ENCODE data around the gene BTBD6.

- TF ChIP-seq, protein P1, sequence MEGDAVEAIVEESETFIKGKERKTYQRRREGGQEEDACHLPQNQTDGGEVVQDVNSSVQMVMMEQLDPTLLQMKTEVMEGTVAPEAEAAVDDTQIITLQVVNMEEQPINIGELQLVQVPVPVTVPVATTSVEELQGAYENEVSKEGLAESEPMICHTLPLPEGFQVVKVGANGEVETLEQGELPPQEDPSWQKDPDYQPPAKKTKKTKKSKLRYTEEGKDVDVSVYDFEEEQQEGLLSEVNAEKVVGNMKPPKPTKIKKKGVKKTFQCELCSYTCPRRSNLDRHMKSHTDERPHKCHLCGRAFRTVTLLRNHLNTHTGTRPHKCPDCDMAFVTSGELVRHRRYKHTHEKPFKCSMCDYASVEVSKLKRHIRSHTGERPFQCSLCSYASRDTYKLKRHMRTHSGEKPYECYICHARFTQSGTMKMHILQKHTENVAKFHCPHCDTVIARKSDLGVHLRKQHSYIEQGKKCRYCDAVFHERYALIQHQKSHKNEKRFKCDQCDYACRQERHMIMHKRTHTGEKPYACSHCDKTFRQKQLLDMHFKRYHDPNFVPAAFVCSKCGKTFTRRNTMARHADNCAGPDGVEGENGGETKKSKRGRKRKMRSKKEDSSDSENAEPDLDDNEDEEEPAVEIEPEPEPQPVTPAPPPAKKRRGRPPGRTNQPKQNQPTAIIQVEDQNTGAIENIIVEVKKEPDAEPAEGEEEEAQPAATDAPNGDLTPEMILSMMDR (IDR thresholded peaks at IDR 0.05; ENCODE audit: control extremely low read depth in 1 of 3, insufficient read depth in 1 of 3, low read depth in 1 of 3, low read length in 3 of 3) = no peak
- no peak for TF ChIP-seq JUND (IDR thresholded peaks at IDR 0.05; ENCODE audit: low read length)
- no peak for TF ChIP-seq CEBPB (IDR thresholded peaks at IDR 0.05; ENCODE audit: low read depth, low read length)
- TF ChIP-seq ATF3 (IDR thresholded peaks at IDR 0.05; ENCODE audit: insufficient read depth, low read depth, low read length) = no peak
- TF ChIP-seq POLR2A (IDR thresholded peaks at IDR 0.05; ENCODE audit: control extremely low read depth in 1 of 2, low read depth in 2 of 2, low read length in 2 of 2) = no peak
- TF ChIP-seq EZH2 (IDR thresholded peaks at IDR 0.05; ENCODE audit: low read depth, low read length, severe bottlenecking) = no peak
- no peak for TF ChIP-seq TAF1 (IDR thresholded peaks at IDR 0.05; ENCODE audit: low read depth, low read length)
- no peak for TF ChIP-seq FOSL1 (IDR thresholded peaks at IDR 0.05; ENCODE audit: insufficient read depth, low read depth, low read length)
- TF ChIP-seq TCF12 (IDR thresholded peaks at IDR 0.05; ENCODE audit: low read depth, low read length) = no peak
- no peak for TF ChIP-seq YY1 (IDR thresholded peaks at IDR 0.05; ENCODE audit: low read depth, low read length)
- no peak for TF ChIP-seq TEAD4 (IDR thresholded peaks at IDR 0.05; ENCODE audit: low read depth, low read length)
- no peak for TF ChIP-seq SUZ12 (IDR thresholded peaks at IDR 0.05; ENCODE audit: low read length)
- no peak for TF ChIP-seq SIN3A (conservative IDR thresholded peaks at IDR 0.05 in 1 of 2, IDR thresholded peaks at IDR 0.05 in 1 of 2; ENCODE audit: low read depth in 1 of 2, low read length in 2 of 2)
- no peak for TF ChIP-seq SP1 (IDR thresholded peaks at IDR 0.05; ENCODE audit: low read depth, low read length)
Observed at GRCh38 chr14:105204206-105204930, 44.0 kb upstream of the BTBD6 start.

All from H1 (cell line).